Common myeloid progenitor, CD34-positive (primary cell): ENCODE measurements around the gene GPBP1.

ENCODE experiments used
- CTCF ChIA-PET: fragments of 350-600 bp; sonication (Branson Sonifier 250); formaldehyde crosslinking; loops from one replicate; lab custom pipeline; 2021; ENCODE audit warnings: antibody characterized with exemption; lab: Charles Lee
- POLR2A ChIA-PET: fragments of 350-600 bp; sonication (Branson Sonifier 250); formaldehyde crosslinking; loops from one replicate; lab custom pipeline; 2021; ENCODE audit warnings: antibody characterized with exemption; lab: Charles Lee
- DNase-seq, 3 donors: peaks; one replicate each; pipeline versions ENCODE4 v3.0.0 to v3.0.0-alpha.2; 2013
- H3K27ac ChIP-seq, 2 experiments: 1 replicate in 1 of 2; 2 replicates in 1 of 2; pipeline ENCODE4 v1.7.0; 2013; ENCODE audit warnings: inconsistent platforms in 2 of 2, low read length in 2 of 2, mild to moderate bottlenecking in 2 of 2, low read depth in 1 of 2, moderate library complexity in 1 of 2; ENCODE audit not compliant: severe bottlenecking in 2 of 2, insufficient read depth in 1 of 2, poor library complexity in 1 of 2
- H3K27me3 ChIP-seq, 5 experiments: replicated peaks in 2 of 5; 1 replicate in 3 of 5; 2 replicates in 2 of 5; pipeline versions ENCODE4 v1.6.1 to v1.7.0; 2013; ENCODE audit warnings: low read length in 4 of 5, mild to moderate bottlenecking in 2 of 5, moderate library complexity in 2 of 5, inconsistent platforms in 1 of 5; ENCODE audit not compliant: insufficient read depth in 5 of 5, control insufficient read depth in 4 of 5
- H3K36me3 ChIP-seq, 4 experiments: 1 replicate in 2 of 4; 2 replicates in 2 of 4; pipeline versions ENCODE4 v1.6.1 to v1.7.0; 2013; ENCODE audit warnings: low read length in 3 of 4, control low read depth in 1 of 4, mild to moderate bottlenecking in 1 of 4; ENCODE audit not compliant: control insufficient read depth in 4 of 4, insufficient read depth in 4 of 4
- H3K4me1 ChIP-seq, 4 experiments: 1 replicate in 3 of 4; 2 replicates in 1 of 4; pipeline versions ENCODE4 v1.6.1 to v1.7.1; 2013; ENCODE audit warnings: low read length in 3 of 4, mild to moderate bottlenecking in 3 of 4, control low read depth in 1 of 4, inconsistent platforms in 1 of 4, moderate library complexity in 1 of 4; ENCODE audit not compliant: control insufficient read depth in 4 of 4, insufficient read depth in 4 of 4; ENCODE audit errors: control extremely low read depth in 1 of 4
- H3K4me3 ChIP-seq, 7 experiments: 1 replicate in 4 of 7; 2 replicates in 3 of 7; pipeline versions ENCODE4 v1.5.1 to v1.7.0; 2013; ENCODE audit warnings: mild to moderate bottlenecking in 7 of 7, low read length in 6 of 7, moderate library complexity in 6 of 7, inconsistent platforms in 2 of 7, low read depth in 2 of 7, control low read depth in 1 of 7; ENCODE audit not compliant: insufficient read depth in 4 of 7, control insufficient read depth in 1 of 7; ENCODE audit errors: extremely low read depth in 1 of 7
- H3K9me3 ChIP-seq, 5 experiments: 1 replicate in 4 of 5; 2 replicates in 1 of 5; pipeline versions ENCODE4 v1.6.1 to v1.7.1; 2013; ENCODE audit warnings: low read length in 4 of 5, mild to moderate bottlenecking in 2 of 5, inconsistent platforms in 1 of 5, low read depth in 1 of 5, moderate library complexity in 1 of 5; ENCODE audit not compliant: control insufficient read depth in 4 of 5, insufficient read depth in 2 of 5; ENCODE audit errors: control extremely low read depth in 1 of 5
- whole genome bisulfite sequencing: methylation state at CpG from one replicate; pipeline ENCODE4 v1.1.5; 2013; ENCODE audit not compliant: insufficient coverage; 5-methylcytosine and 5-hydroxymethylcytosine counted together

The GPBP1 gene

DNA sequence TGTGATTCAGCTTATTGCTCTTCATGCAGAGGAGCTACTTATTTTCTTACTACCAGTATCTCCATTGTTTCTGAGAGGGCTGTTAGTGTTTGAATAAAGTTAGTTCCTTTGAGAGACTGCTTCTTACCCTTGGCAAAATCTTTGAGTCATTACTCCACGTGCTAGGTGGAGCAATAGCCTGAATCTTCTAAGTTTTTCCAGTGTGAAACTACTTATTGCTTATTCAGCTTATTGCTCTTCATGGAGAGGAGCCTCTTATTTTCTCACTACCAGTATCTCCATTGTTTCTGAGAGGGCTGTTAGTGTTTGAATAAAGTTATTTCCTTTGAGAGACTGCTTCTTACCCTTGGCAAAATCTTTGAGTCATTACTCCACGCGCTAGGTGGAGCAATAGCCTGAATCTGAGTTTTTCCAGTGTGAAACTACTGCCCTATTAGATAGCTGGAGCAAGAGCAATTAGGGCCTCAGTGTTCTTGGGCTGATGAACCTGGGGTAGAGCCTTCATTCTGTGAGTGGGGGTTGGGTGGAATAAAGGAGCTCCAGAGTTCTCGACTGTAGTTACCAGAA lies 41.9 kb downstream of the GPBP1 start:
- Histone ChIP-seq H3K27me3 (no peaks in the 10 kb centered on the region), H3K36me3 (peaks cover 10 to 29% (median 21%) of the 10 kb centered on the region in 4 experiments), H3K27ac (no peak overlapping the region), H3K4me3 (no peak overlapping the region), H3K9me3 (no peaks in the 10 kb centered on the region), H3K4me1 (no peaks in the 10 kb centered on the region)
- CTCF ChIA-PET = interaction anchor here (1.2 to 2.5 kb wide), 4 partner anchors 42 to 315 kb away, joined by 3 to 7 read pairs (median 3); partner anchors contain the start of gene GPBP1
- WGBS = 90% methylated on average over 4 of the region's 4 CpGs
- DNase-seq = no peak
- POLR2A ChIA-PET = interaction anchor here (0.6 kb wide), 1 partner anchor 42 kb away, joined by 3 read pairs; no protein-coding TSS in a partner anchor

DNA sequence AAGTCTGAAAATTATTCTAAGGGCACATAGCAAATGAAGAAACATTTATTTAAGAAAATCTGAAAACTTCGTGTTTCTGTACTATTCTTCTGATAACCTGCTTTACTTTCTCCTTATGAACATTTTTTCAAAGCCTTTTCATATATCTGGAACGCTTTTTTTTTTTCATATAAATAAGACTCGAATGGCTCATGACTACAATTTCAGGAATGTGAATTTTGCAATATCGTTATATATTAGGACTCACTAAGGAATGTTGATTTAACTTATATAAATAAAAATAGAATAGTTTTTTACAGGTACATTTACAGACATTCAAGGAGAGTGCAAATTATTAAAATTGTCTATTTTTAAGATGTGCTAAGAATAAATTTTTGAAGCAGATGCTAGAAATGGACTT lies 42.9 kb downstream of the GPBP1 start:
- no CpG with 5 or more reads among the region's 4 CpGs for WGBS
- no peak for DNase-seq
- Histone ChIP-seq H3K4me1 (no peaks in the 10 kb centered on the region), H3K4me3 (no peak overlapping the region), H3K27me3 (no peaks in the 10 kb centered on the region), H3K27ac (no peak overlapping the region), H3K36me3 (peaks cover 7 to 29% (median 21%) of the 10 kb centered on the region in 4 experiments), H3K9me3 (no peaks in the 10 kb centered on the region)
- ChIA-PET CTCF (interaction anchor here (1.2 to 2.5 kb wide), 2 partner anchors 79 to 316 kb away, joined by 3 to 7 read pairs; no protein-coding TSS in a partner anchor), POLR2A (no interaction called here)

DNA sequence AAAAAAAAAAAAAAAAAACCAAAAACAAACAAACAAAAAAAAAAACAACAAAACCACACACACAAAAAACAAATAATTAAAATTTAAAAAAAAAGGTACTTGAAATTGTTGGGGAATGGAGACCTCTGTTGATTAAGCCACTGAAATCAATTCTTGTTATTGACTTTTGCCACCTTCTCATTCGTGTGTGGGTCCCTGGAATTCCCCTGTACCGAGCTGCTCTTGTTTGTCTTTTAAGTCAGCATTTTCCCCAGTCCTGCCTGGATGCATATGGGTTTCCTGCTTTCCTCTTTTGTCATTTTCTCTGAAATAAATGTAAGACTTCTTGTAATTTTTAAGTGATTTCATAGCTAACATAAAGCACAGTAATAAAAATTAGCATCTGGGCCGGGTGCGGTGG lies 45.5 kb downstream of the GPBP1 start:
- no peaks in the 10 kb centered on the region for H3K4me1 ChIP-seq
- 81% methylated on average over 3 of the region's 4 CpGs for WGBS
- peak overlapping the region in 1 of 2 experiments; percentile 25 for H3K27ac ChIP-seq
- H3K36me3 ChIP-seq = peaks cover 7 to 24% (median 17%) of the 10 kb centered on the region in 4 experiments
- H3K9me3 ChIP-seq = no peaks in the 10 kb centered on the region
- no peak overlapping the region for H3K4me3 ChIP-seq
- DNase-seq = peak in 2 of 3 donors; percentile 32 to 37
- H3K27me3 ChIP-seq = no peaks in the 10 kb centered on the region
- ChIA-PET CTCF (interaction anchor here (0.8 to 2.0 kb wide), 14 partner anchors 10 to 955 kb away, joined by 3 to 27 read pairs (median 4); no protein-coding TSS in a partner anchor), POLR2A (interaction anchor here (1.3 kb wide), 1 partner anchor 44 kb away, joined by 3 read pairs; no protein-coding TSS in a partner anchor)

DNA sequence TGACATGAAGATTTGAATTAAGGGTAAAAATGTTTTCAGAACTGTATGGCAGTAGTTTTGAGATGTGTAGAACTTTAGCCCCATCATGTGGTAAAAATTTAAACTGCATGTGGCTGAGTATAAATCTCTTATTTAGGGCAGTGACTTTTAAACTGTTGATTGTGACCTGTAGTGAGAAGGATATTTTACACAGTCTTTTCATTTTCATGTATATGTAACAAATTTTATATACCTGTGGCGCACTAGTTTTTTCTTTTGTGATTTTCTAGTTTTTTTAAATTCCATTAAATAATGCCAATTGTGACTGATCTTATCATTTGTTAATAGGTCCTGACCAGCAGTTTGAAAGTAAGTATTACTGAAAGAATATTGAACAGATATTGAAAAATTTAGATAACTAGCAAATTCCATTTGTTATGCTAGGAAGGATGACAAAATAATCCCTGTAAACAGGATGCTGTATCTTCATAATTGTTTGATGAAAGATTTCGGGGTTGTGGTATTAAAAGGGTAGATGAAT lies 47.2 kb downstream of the GPBP1 start:
- Histone ChIP-seq H3K27ac (no peak overlapping the region), H3K4me3 (no peak overlapping the region), H3K4me1 (no peaks in the 10 kb centered on the region), H3K9me3 (no peaks in the 10 kb centered on the region), H3K36me3 (peaks cover 6 to 14% (median 9%) of the 10 kb centered on the region in 4 experiments), H3K27me3 (no peaks in the 10 kb centered on the region)
- ChIA-PET CTCF (interaction anchor here (1.6 to 2.2 kb wide), 5 partner anchors 10 to 321 kb away, joined by 5 to 27 read pairs (median 13); no protein-coding TSS in a partner anchor), POLR2A (no interaction called here)
- peak; percentile 76 to 90 (median 82) for DNase-seq
- WGBS = 100% methylated on average over 1 of the region's 2 CpGs

DNA sequence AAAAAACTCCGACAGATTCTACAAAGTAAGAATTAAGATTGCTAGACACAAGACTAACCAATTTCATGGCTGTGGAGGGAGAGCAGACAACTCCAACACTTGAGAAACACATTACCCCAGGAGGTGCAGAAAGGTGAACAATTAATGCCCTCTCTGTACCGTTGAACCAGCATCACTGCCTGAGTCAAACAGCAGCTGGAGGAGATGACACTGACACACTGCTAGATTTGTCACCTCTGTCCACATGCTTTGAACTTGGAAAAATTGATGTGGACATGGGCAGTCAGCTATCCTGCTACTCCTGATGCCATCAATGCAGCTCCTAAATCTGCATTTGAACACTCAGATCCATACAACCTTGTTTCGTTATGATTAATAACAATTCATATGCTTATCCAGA lies 51.7 kb downstream of the GPBP1 start:
- ChIA-PET CTCF (interaction anchor here (1.0 to 1.5 kb wide), 3 partner anchors 13 to 325 kb away, joined by 3 to 6 read pairs (median 5); no protein-coding TSS in a partner anchor), POLR2A (no interaction called here)
- DNase-seq = no peak
- Histone ChIP-seq H3K9me3 (peaks cover 0 to 3% (median 0%) of the 10 kb centered on the region in 5 experiments), H3K4me3 (no peak overlapping the region), H3K4me1 (no peaks in the 10 kb centered on the region), H3K27ac (no peak overlapping the region), H3K36me3 (peaks cover 5 to 23% (median 11%) of the 10 kb centered on the region in 4 experiments), H3K27me3 (no peaks in the 10 kb centered on the region)
- 92% methylated on average over 2 of the region's 3 CpGs for WGBS

DNA sequence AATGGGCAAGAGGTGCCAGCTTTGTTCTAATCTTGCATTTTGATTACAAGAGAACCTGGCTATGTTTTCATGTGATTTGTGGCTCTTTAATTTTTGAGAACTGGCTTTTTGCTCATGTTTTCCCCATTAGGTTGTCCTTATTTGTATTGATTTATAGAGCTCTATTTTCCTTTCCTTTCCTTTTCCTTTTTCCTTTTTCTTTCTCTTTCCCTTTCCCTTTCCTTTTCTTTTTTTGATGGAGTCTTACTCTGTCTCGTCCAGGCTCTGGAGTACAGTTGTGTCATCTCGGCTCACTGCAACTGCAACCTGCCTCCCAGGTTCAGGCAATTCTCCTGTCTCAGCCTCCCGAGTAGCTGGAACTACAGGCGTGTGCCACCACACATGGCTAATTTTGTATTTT lies 55.5 kb downstream of the GPBP1 start:
- Histone ChIP-seq H3K4me3 (no peak overlapping the region), H3K36me3 (peaks cover 27 to 54% (median 39%) of the 10 kb centered on the region in 4 experiments), H3K27me3 (no peaks in the 10 kb centered on the region), H3K9me3 (peaks cover 2 to 12% (median 6%) of the 10 kb centered on the region in 5 experiments), H3K4me1 (no peaks in the 10 kb centered on the region), H3K27ac (no peak overlapping the region)
- 93% methylated on average over 3 of the region's 4 CpGs for WGBS
- POLR2A ChIA-PET = no interaction called here
- DNase-seq = no peak
- CTCF ChIA-PET = interaction anchor here (2.9 kb wide), 1 partner anchor 91 kb away, joined by 8 read pairs; no protein-coding TSS in a partner anchor

DNA sequence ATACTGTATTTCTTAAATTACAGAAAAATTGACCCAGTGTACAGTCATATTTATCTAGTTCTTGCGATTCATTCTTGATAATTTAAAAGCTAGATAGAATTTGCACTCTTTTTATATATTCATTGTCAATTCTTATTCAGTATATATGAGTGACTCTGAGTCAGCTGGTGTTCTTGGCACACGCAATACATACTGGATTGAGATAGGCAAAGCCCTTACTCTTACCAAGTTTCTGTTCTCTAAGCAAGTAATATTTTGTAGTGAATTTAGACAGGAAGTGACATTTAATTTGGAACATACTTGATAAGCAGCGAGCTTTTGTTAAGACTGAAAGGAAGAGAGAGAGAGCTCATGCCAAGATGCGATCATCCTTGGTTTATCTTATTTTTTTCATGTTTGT lies 57.7 kb downstream of the GPBP1 start:
- Histone ChIP-seq H3K27me3 (no peaks in the 10 kb centered on the region), H3K4me1 (no peaks in the 10 kb centered on the region), H3K9me3 (peaks cover 2 to 12% (median 6%) of the 10 kb centered on the region in 5 experiments), H3K36me3 (peaks cover 25 to 51% (median 38%) of the 10 kb centered on the region in 4 experiments), H3K4me3 (no peak overlapping the region), H3K27ac (no peak overlapping the region)
- ChIA-PET POLR2A (no interaction called here), CTCF (interaction anchor here (0.9 to 2.9 kb wide), 4 partner anchors 9 to 93 kb away, joined by 4 to 13 read pairs (median 4); no protein-coding TSS in a partner anchor)
- WGBS = 96% methylated on average over 3 of the region's 4 CpGs
- DNase-seq = no peak
